ENCODE data around the gene TFEC.
"Not testable (repeated sequence)": the region's sequence is repeated elsewhere in the genome, so short reads cannot be mapped to it uniquely, and the experiment has no call there.

Gene TFEC

DNA sequence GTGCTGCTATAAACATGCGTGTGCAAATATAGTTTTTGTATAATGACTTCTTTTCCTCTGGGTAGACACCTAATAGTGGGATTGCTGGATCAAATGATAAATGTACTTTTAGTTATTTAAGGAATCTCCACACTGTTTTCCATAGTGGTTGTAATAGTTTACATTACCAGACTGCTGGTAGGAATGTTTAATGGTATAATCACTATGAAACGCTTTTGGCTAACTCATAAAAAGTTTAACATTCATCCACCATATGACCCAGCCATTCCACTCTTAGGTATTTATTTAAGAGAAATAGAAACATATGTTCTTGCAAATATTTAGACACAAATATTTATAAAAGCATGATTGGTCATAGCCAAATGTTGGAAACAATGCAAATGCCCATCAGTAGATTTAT lies 32.1 kb upstream of the TFEC start:
- no peak overlapping the region for H3K9ac ChIP-seq (ENCODE audit: low read length)
- no peak overlapping the region for H4K8ac ChIP-seq (ENCODE audit: low read depth, low read length)
- no peak overlapping the region for H3K4me3 ChIP-seq (ENCODE audit: low read depth, low read length)
- H3K9me3 ChIP-seq (ENCODE audit: insufficient read depth, low read depth, low read length): no peaks in the 10 kb centered on the region
- no peak overlapping the region for H3K23ac ChIP-seq (ENCODE audit: low read length)
- no peaks in the 10 kb centered on the region for H3K27me3 ChIP-seq (ENCODE audit: insufficient read depth, low read length)
- H3K79me2 ChIP-seq (ENCODE audit: control insufficient read depth, insufficient read depth, low read length, poor library complexity): no peaks in the 10 kb centered on the region
- WGBS (ENCODE audit: extremely low coverage, insufficient coverage, insufficient read length): no CpG with 5 or more reads among the region's 2 CpGs
- H4K12ac ChIP-seq (ENCODE audit: low read depth, low read length): no peak overlapping the region
- DNase-seq: peak in 1 of 2 donors; percentile 53
- H4K91ac ChIP-seq (ENCODE audit: low read depth, low read length): no peak overlapping the region
- no peaks in the 10 kb centered on the region for H3K79me1 ChIP-seq (ENCODE audit: low read length)
- no peak overlapping the region for H3K4me2 ChIP-seq (ENCODE audit: low read length)
- H2BK5ac ChIP-seq (ENCODE audit: low read depth, low read length, poor library complexity): no peak overlapping the region
- no peaks in the 10 kb centered on the region for H3K4me1 ChIP-seq (ENCODE audit: control insufficient read depth in 1 of 2, insufficient read depth in 2 of 2, low read length in 2 of 2)
- no peak overlapping the region for H2AFZ ChIP-seq (ENCODE audit: insufficient read depth, low read length, poor library complexity)
- no peak overlapping the region for H2BK120ac ChIP-seq (ENCODE audit: insufficient read depth, low read length, poor library complexity)
- H2BK12ac ChIP-seq (ENCODE audit: low read length): no peak overlapping the region
- H3K14ac ChIP-seq (ENCODE audit: low read length): no peak overlapping the region
- no peak overlapping the region for H3K27ac ChIP-seq (ENCODE audit: low read depth, low read length)
- H2AK5ac ChIP-seq (ENCODE audit: low read length): no peak overlapping the region
- no peak overlapping the region for H3K4ac ChIP-seq (ENCODE audit: low read depth, low read length)
- no peak overlapping the region for H3K18ac ChIP-seq (ENCODE audit: low read length)
- H3K36me3 ChIP-seq (ENCODE audit: control insufficient read depth in 1 of 2, insufficient read depth in 2 of 2, low read length in 2 of 2): no peaks in the 10 kb centered on the region

DNA sequence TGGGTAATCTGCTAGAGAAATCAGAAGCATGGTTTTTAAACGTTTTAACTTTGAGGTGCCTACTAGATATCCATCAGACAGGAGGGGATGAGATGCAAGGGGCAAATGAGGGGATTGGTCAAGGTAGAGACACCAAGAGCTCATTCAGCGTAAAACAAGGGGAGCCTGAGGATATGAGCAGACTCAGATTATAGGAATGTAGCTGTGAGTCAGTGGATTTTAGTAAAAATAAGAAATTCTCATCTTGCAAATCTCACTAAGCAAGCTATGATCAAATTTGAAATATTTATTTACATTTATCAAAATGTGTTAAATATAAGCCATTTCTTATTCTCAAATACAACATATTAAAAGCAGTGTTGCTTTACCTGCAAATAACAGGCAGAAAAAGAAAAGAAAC lies 21.4 kb upstream of the TFEC start:
- no peak overlapping the region for H2BK120ac ChIP-seq (ENCODE audit: insufficient read depth, low read length, poor library complexity)
- no peak overlapping the region for H2BK5ac ChIP-seq (ENCODE audit: low read depth, low read length, poor library complexity)
- no peak overlapping the region for H4K91ac ChIP-seq (ENCODE audit: low read depth, low read length)
- H3K79me2 ChIP-seq (ENCODE audit: control insufficient read depth, insufficient read depth, low read length, poor library complexity): no peaks in the 10 kb centered on the region
- H2AFZ ChIP-seq (ENCODE audit: insufficient read depth, low read length, poor library complexity): no peak overlapping the region
- H3K36me3 ChIP-seq (ENCODE audit: control insufficient read depth in 1 of 2, insufficient read depth in 2 of 2, low read length in 2 of 2): no peaks in the 10 kb centered on the region
- H4K12ac ChIP-seq (ENCODE audit: low read depth, low read length): no peak overlapping the region
- H3K4me3 ChIP-seq (ENCODE audit: low read depth, low read length): no peak overlapping the region
- no peak overlapping the region for H3K4ac ChIP-seq (ENCODE audit: low read depth, low read length)
- no peaks in the 10 kb centered on the region for H3K4me1 ChIP-seq (ENCODE audit: control insufficient read depth in 1 of 2, insufficient read depth in 2 of 2, low read length in 2 of 2)
- WGBS (ENCODE audit: extremely low coverage, insufficient coverage, insufficient read length): no CpG with 5 or more reads among the region's 2 CpGs
- H3K9ac ChIP-seq (ENCODE audit: low read length): no peak overlapping the region
- no peak overlapping the region for H3K27ac ChIP-seq (ENCODE audit: low read depth, low read length)
- H3K4me2 ChIP-seq (ENCODE audit: low read length): no peak overlapping the region
- no peaks in the 10 kb centered on the region for H3K79me1 ChIP-seq (ENCODE audit: low read length)
- DNase-seq: peak; percentile 32 to 60
- no peak overlapping the region for H2AK5ac ChIP-seq (ENCODE audit: low read length)
- H3K27me3 ChIP-seq (ENCODE audit: insufficient read depth, low read length): no peaks in the 10 kb centered on the region
- no peak overlapping the region for H3K14ac ChIP-seq (ENCODE audit: low read length)
- peaks cover 2% of the 10 kb centered on the region for H3K9me3 ChIP-seq (ENCODE audit: insufficient read depth, low read depth, low read length)
- H4K8ac ChIP-seq (ENCODE audit: low read depth, low read length): no peak overlapping the region
- no peak overlapping the region for H3K23ac ChIP-seq (ENCODE audit: low read length)
- no peak overlapping the region for H3K18ac ChIP-seq (ENCODE audit: low read length)
- no peak overlapping the region for H2BK12ac ChIP-seq (ENCODE audit: low read length)

DNA sequence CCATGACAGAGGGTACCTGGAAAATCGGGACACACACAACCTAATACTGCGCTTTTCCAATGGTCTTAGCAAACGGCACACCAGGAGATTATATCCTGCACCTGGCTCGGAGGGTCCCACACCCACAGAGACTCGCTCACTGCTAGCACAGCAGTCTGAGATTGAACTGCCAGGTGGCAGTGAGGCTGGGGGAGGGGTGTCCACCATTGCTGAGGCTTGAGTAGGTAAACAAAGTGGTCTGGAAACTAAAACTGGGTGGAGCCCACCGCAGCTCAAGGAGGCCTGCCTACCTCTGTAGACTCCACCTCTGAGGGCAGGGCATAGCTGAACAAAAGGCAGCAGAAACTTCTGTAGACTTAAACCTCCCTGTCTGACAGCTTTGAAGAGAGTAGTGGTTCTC lies 16.7 kb upstream of the TFEC start:
- not testable (repeated sequence) for H3K14ac ChIP-seq (ENCODE audit: low read length); H3K4me2 ChIP-seq (ENCODE audit: low read length); H3K4me1 ChIP-seq (ENCODE audit: control insufficient read depth in 1 of 2, insufficient read depth in 2 of 2, low read length in 2 of 2); H3K9me3 ChIP-seq (ENCODE audit: insufficient read depth, low read depth, low read length); H3K79me2 ChIP-seq (ENCODE audit: control insufficient read depth, insufficient read depth, low read length, poor library complexity); H2AK5ac ChIP-seq (ENCODE audit: low read length); H2AFZ ChIP-seq (ENCODE audit: insufficient read depth, low read length, poor library complexity); H3K18ac ChIP-seq (ENCODE audit: low read length); H3K27ac ChIP-seq (ENCODE audit: low read depth, low read length); H2BK12ac ChIP-seq (ENCODE audit: low read length); DNase-seq; H3K4me3 ChIP-seq (ENCODE audit: low read depth, low read length); H4K8ac ChIP-seq (ENCODE audit: low read depth, low read length); H4K12ac ChIP-seq (ENCODE audit: low read depth, low read length); H3K4ac ChIP-seq (ENCODE audit: low read depth, low read length); H2BK120ac ChIP-seq (ENCODE audit: insufficient read depth, low read length, poor library complexity); H3K36me3 ChIP-seq (ENCODE audit: control insufficient read depth in 1 of 2, insufficient read depth in 2 of 2, low read length in 2 of 2); H3K79me1 ChIP-seq (ENCODE audit: low read length); H3K23ac ChIP-seq (ENCODE audit: low read length); H3K9ac ChIP-seq (ENCODE audit: low read length); H2BK5ac ChIP-seq (ENCODE audit: low read depth, low read length, poor library complexity); H4K91ac ChIP-seq (ENCODE audit: low read depth, low read length); H3K27me3 ChIP-seq (ENCODE audit: insufficient read depth, low read length)
- WGBS (ENCODE audit: extremely low coverage, insufficient coverage, insufficient read length): no CpG with 5 or more reads among the region's 6 CpGs

DNA sequence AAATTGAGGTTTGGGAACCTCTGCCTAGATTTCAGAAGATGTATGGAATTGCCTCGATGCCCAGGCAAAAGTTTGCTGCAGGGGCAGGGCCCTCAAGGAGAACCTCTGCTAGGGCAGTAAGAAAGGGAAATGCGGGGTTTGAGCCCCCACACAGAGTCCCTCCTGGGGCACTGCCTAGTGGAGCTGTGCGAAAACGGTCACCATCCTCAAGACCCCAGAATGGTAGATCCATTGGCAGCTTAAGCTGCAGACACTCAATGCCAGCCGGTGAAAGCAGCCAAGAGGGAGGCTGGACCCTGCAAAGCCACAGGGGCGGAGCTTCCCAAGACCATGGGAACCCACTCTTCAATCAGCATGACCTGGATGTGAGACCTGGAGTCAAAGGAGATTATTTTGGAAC lies 15.0 kb upstream of the TFEC start:
- Histone ChIP-seq H4K8ac (ENCODE audit: low read depth, low read length) (no peak overlapping the region), H2AFZ (ENCODE audit: insufficient read depth, low read length, poor library complexity) (no peak overlapping the region), H3K4me2 (ENCODE audit: low read length) (no peak overlapping the region), H3K9me3 (ENCODE audit: insufficient read depth, low read depth, low read length) (peaks cover 3% of the 10 kb centered on the region), H3K4me3 (ENCODE audit: low read depth, low read length) (no peak overlapping the region), H4K91ac (ENCODE audit: low read depth, low read length) (no peak overlapping the region), H3K23ac (ENCODE audit: low read length) (no peak overlapping the region), H3K9ac (ENCODE audit: low read length) (no peak overlapping the region), H2BK12ac (ENCODE audit: low read length) (no peak overlapping the region), H2AK5ac (ENCODE audit: low read length) (no peak overlapping the region), H3K79me1 (ENCODE audit: low read length) (no peaks in the 10 kb centered on the region), H4K12ac (ENCODE audit: low read depth, low read length) (no peak overlapping the region), H3K14ac (ENCODE audit: low read length) (no peak overlapping the region), H2BK5ac (ENCODE audit: low read depth, low read length, poor library complexity) (no peak overlapping the region), H3K18ac (ENCODE audit: low read length) (no peak overlapping the region), H3K27me3 (ENCODE audit: insufficient read depth, low read length) (no peaks in the 10 kb centered on the region), H2BK120ac (ENCODE audit: insufficient read depth, low read length, poor library complexity) (no peak overlapping the region), H3K27ac (ENCODE audit: low read depth, low read length) (no peak overlapping the region), H3K79me2 (ENCODE audit: control insufficient read depth, insufficient read depth, low read length, poor library complexity) (no peaks in the 10 kb centered on the region), H3K36me3 (ENCODE audit: control insufficient read depth in 1 of 2, insufficient read depth in 2 of 2, low read length in 2 of 2) (no peaks in the 10 kb centered on the region), H3K4ac (ENCODE audit: low read depth, low read length) (no peak overlapping the region), H3K4me1 (ENCODE audit: control insufficient read depth in 1 of 2, insufficient read depth in 2 of 2, low read length in 2 of 2) (no peaks in the 10 kb centered on the region)
- WGBS (ENCODE audit: extremely low coverage, insufficient coverage, insufficient read length): no CpG with 5 or more reads among the region's 6 CpGs
- DNase-seq: no peak

Measured in trophoblast cell (in vitro differentiated cells and primary cell).